Stimulated activated CD4-positive, alpha-beta T cell treated with anti-CD3 and anti-CD28 coated beads, Interleukin-12 subunit alpha, Interleukin-12 subunit beta, amount 100 ng/mL, for 48 hours (primary cell): Measurements from ENCODE around the gene SGPP1.
A peak's percentile ranks its signal among the peaks of the same experiment; 100 is the strongest.
"Not testable (repeated sequence)": the region's sequence is repeated elsewhere in the genome, so short reads cannot be mapped to it uniquely, and the experiment has no call there.

Experiments
- DNase-seq, 3 donors: peaks; one replicate each; pipeline ENCODE4 v3.0.0-alpha.2; 2020; ENCODE audit warnings: low read depth in 2 of 3, low spot score in 1 of 3

The SGPP1 gene

DNA sequence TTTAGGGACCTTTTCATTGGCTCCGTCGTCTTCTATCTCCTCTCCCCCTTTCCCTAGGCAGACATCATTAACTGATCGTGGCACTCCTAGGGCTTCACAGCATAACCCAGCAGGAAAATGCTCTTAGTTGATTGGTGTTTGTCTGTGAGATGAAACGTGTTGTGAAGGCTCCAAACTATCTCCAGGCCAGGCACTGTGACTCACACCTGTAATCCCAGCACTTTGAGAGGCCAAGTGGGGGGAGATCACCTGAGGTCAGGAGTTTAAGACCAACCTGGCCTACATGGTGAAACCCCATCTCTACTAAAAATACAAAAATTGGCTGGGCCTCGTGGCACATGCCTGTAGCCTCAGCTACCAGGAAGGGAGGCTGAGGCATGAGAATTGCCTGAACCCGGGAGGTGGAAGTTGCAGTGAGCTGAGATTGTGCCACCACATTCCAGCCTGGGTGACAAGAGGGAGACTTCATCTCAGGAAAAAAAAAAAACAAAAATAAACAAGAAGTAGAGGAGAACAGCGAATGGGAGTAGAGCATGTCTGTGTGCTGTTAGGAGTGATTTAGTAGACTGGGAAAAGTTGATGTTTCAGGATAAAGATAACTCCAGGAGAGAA lies 53.9 kb downstream of the SGPP1 start:
- no peak for DNase-seq

DNA sequence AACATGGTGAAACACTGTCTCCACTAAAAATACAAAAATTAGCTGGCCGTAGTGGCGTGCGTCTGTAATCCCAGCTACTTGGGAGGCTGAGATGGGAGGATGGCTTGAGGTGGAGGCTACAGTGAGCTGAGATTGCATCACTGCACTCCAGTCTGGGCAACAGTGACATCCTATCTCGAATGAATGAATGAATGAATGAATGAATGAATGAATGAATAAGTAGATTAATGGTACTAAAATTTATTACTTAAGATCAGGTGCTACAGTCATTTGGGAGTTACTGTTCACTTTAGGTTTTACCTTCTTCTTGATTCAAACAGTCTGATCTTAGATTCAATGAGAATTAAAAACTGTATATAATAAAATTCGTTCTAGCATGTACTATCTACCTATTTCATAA lies 54.6 kb downstream of the SGPP1 start:
- no peak for DNase-seq

DNA sequence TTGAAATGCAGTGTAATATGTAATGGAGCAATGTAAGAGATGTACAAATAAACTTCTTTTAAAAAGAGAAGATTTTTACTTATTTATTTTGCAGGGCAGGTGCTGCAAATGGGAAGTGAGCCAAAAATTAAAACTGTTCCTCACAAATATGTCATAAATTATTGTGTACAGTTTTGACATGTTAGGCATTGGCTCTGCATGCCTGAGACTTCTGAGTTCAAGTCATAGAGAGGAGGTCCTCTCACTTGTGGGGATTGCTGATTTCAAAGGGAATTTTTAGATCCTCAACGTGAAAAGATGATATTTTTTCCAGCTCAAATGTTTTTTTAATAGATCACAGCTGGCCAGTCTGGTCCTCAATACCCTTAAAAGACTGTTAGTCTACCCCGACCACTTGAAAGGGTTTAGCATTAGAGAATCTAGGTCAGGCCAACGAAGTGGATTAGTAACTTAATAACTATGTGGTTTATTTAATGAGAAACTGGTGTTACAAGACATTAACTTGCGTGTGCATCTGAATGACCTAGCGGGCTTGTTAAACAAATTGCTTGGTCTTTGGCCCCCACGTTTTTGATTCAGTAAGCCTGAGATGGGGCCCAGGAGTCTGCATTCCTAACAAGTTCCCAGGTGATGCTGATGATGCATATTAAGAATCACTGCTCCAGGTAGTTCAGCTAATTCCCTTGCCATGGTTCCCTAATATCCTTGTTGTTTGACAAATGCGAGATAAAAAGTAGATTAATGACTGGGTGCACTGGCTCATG lies 55.3 kb downstream of the SGPP1 start:
- DNase-seq, result no peak

DNA sequence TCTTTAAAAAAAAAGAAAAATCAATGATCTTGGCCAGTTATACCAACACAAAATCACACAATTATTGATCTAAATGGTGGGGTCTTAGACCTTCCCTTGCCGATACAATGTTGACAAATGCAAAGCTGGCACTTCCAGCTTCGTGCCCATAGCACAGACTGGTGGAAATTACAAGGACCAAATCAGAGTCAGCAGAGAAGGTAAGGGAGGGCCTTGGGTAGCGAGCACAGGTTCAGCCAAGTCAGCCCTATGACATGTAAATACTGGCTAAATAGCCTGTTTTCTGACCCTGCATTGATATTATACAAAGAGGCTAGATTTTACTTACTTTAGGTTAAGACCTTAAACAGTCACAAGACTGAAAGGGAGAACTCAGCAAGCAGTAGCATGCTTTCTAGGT lies 55.9 kb downstream of the SGPP1 start:
- DNase-seq, result no peak

DNA sequence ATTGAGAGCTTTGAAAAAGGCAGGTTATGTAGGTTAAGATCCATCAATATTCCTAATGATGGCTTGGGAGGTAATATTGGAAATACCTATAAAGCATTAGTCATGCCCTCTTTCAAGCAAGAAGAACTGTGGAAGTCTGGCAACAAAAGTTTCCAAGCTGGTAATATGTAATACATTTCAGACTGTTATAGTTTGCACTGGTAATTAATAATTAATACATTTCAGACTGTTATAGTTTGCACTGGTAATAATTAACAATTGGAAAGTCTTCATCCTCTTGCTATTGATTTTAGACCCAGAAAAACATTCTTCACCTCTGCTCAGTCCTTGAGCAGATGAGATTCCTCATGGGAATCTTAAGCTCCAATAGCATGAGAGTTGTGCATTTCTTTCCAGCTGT lies 57.2 kb downstream of the SGPP1 start:
- DNase-seq, result no peak

DNA sequence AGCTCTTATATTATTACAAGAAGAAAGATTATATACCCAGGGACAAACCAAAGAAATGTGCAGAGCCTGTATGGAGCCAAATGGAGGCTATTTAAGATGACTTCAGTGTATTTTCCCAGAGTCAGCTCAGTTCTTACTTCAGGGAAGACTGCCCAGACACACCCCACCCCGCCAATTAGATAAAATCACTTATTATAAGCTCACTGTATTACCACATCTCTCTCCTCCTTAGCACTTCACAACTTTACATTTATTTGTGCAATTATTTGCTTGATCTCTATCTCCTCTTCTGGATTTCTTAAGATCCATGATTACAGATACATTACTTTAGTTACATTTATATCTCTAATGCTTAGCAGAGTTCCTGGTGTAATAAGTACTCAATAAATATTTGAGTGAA lies 61.5 kb downstream of the SGPP1 start:
- no peak for DNase-seq

DNA sequence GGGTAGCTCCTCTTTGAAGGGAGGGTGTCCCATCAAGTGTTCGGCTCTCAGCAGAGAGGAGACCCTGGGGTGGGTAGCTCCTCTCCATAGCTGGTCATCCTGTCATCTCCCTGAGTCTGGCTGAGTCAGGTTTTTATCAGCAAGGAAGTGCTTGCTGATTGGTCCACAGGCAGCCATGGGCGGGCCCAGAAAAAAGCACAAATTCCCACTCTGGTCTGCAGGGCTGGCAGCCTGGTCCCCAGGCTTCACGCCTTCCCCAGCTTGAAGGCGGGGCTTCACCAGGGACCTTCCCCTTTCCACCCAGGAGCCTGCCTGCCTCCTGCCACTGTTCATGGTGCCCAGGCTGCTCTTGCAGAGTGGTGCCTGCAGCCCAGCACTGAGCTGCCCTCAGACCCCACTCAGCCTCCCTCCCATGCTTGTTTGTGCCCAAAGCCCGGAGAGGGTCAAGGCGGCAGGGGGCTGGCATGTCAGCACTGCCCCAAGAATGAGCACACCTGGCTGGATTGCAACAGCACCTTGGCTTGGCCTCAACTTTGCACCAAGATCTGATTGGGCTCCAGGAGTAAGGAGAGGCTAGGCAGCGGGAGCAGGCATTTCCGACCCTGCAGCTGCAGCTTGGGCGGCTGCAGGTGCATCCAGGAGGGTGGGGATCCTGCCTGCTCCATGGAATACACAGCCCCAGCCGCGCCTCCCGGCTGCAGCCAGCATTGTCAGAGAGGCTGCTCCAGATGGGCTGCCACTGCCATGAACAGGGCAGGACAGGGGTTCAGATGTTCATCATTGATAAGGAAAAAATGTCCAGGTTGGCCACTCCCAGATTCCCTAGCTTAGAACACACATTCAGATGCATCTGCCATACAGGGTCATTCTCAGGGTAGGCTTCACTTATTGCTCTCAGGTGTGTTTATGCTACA lies 64.2 kb downstream of the SGPP1 start:
- DNase-seq, result no peak

GRCh38 chr14:63662776-63663175 lies 65.1 kb downstream of the SGPP1 start:
- DNase-seq, result no peak

DNA sequence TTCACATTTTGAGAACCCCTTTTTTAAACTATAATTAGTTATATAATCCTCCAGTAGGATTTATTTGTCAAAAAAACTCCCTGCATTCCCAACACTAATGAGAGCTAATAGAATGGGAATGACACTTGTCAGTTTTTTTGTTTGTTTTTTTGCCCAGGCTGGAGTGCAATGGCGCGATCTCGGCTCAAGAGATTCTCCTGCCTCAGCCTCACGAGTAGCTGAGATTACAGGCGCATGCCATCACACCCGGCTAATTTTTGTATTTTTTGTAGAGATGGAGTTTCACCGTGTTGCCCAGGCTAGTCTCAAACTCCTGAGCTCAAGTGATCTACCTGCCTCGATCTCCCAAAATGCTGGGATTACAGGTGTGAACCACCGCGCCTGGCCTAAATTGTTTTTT lies 66.0 kb downstream of the SGPP1 start:
- not testable (repeated sequence) for DNase-seq

DNA sequence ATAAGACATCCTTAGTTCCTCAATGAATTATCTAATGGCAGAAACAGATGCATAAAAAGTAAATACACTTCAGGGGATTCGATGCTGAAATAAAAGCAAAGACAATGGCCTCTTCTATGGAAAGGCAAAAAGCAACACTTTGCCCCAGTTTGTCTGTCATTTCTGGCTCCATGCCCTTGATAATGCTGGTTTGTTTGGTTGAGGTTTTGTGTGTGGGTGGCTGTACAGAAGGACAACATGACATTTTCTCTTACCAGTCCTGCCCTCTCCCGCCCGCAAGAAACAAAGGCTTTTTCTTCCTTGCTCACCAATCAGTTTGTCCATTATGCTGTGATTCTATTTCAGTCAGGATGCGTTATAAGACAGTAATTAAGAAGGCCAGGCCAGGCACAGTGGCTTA lies 68.1 kb downstream of the SGPP1 start:
- DNase-seq, result no peak

- DNase-seq, result no peak
Observed at GRCh38 chr14:63656194-63656593, 71.7 kb downstream of the SGPP1 start.

DNA sequence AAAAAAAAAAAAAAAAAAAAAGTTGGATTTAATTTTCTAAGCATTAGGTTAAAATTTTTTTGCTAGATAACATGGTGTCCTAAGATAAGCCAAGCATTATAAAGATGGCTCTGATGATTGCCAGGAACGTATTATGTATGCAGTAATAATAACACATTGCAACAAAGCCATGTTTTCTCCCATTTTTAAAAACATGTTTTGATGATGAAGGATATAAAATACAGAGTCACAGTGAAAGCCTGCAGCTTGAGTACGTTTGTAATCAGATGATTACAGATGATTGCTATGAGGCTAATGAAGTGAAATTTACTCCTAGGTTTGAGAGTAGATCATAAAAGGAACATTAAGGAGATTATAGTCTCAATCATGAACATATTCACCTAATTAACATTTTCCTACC lies 72.9 kb downstream of the SGPP1 start:
- no peak for DNase-seq

GRCh38 chr14:63654346-63654745 lies 73.5 kb downstream of the SGPP1 start:
- DNase-seq, result no peak

DNA sequence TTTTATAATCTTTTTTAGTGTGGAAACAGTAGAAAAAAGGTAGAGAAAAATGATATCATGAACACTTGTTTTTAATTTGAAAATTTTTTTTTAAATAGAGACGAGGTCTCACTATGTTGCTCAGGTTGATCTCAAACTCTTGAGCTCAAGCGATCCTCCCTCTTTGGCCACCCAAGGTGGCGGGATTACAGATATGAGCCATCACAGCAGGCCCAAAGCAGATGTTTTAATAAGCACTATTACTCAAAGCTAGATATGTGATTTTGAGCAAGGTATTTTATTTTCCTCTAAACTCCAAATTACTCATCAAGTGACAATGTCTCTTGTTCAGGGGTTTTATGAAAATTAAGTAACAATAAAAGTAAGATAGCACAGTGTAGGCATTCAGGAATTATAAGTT lies 75.5 kb downstream of the SGPP1 start:
- DNase-seq, result no peak

DNA sequence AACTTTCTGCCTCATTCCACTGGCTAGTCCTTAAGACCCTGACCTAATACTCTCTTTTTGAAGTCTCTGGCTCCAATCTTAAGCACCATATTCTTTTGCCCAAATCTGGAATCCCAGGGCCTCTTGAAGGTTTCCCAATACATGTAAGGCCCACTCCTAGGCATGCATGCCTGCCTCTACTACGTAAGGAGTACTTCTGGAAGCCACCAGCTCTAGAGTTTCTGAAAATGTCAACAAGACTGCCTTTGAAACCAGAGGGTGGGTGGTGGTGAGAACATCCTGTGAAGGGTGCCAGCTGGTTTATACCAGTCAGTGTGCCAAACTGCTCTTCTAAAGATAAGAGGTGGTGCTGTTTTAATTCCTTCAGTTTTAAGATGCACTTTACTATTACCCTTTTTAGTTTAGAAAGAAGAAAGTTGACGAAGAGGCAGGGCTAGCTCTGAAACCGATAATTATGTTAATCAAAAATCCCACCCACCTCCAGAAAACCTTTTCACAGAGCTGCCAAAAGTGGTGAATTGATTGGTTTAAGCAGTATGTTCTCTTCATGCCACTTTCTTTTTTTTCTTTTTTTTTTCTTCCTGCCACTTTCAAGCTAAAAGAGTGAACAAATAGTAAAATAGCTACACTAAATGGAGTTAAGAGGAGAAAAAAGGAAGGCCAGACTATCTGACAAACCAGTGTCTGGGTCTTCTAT lies 77.5 kb downstream of the SGPP1 start:
- peak in 2 of 3 donors; percentile 19 to 35 for DNase-seq

- no peak for DNase-seq
Observed at GRCh38 chr14:63647696-63648410, 80.0 kb downstream of the SGPP1 start.

- DNase-seq, result no peak
Observed at GRCh38 chr14:63644741-63645140, 83.1 kb downstream of the SGPP1 start.

DNA sequence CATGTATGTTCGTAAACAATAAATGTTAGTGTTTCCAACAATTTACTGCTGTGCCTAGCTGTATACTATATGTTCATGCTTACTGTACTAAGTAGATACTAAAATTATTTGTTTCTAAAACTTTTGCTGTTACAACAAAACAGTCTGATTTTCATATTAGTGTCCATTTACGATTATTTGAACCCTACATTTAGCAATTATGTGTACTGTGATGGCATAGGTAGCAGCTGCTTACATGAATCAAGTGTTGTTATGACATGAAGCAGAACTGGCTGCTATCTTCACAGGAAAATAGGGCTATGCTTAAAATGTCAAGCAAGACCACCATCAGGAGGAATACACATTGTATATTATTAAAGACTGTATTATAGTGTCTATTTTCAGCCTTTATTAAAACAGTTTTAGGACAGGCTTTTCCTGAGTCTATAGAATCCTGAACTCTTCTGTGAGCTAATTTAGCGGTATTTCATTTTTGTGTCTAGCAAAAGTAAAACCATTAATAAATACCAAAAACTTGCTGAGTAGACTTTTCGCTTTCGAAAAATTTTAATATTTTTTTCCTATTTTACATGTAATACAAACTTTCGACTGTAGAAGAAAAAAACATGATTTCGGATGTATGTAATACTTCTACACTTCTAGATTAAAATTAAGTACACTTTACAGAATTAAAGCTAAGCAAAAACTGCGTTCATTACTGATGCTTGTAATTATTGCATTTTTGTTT lies 85.0 kb downstream of the SGPP1 start:
- no peak for DNase-seq

DNA sequence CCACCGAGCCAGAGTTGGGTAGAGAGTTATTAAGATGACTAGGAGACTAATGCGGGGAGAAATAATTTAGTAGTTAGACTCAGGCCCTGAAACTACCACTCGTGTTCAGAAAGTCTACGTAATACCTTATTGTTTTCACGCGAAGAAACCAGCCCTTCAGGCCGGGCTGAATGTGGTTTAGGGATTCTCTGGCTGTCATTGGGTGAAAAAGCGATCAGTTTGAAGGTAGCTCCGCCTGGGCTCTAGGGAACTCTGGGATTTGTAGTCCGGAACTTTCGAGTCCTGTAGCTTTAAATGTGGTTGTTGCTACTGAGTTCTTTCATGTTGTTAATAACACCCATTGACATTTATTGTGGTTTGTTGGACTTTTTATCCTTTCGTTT lies 85.6 kb downstream of the SGPP1 start:
- DNase-seq, result peak; percentile 62 to 81 (median 66)
